Activated CD4-positive, alpha-beta T cell treated with anti-CD3 and anti-CD28 coated beads, Interleukin-10, Interleukin-2, amounts not matched to agents 100 ng/mL and 50 ng/mL, durations not matched to agents 16 hours and 8 hours (primary cell): ENCODE results near the gene AIFM3.

ENCODE experiments used
- DNase-seq: peaks from one replicate; pipeline ENCODE4 v3.0.0-alpha.2; 2020

Gene AIFM3

DNA sequence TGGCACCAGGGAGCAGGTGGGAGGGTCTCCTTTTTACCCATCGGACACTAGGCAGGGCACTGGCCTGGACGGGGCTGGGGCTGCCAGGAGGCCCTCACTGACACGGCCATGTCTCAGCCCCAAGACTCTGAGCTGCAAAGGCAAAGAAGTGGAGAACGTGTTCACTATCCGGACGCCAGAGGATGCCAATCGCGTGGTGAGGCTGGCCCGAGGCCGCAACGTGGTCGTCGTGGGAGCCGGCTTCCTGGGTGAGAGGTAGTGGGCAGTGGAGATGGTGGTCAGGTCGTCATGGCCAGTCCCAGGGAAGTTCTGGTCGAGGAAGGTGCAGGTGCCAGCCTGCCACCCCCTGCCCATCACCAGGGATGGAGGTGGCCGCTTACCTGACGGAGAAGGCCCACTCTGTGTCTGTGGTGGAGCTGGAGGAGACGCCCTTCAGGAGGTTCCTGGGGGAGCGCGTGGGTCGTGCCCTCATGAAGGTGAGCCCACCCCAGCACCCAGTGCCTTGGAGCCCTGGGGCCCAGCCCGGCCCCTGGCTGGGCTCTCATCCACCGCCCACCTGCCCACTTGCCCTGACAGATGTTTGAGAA is 9.3 kb downstream of the AIFM3 start:
- no peak for DNase-seq

GRCh38 chr22:20977019-20977418 is 10.0 kb downstream of the AIFM3 start:
- DNase-seq: no peak

- no peak for DNase-seq
Measured at GRCh38 chr22:20977516-20978170, 10.6 kb downstream of the AIFM3 start.

GRCh38 chr22:20978419-20978818 is 11.4 kb downstream of the AIFM3 start:
- DNase-seq: no peak

DNA sequence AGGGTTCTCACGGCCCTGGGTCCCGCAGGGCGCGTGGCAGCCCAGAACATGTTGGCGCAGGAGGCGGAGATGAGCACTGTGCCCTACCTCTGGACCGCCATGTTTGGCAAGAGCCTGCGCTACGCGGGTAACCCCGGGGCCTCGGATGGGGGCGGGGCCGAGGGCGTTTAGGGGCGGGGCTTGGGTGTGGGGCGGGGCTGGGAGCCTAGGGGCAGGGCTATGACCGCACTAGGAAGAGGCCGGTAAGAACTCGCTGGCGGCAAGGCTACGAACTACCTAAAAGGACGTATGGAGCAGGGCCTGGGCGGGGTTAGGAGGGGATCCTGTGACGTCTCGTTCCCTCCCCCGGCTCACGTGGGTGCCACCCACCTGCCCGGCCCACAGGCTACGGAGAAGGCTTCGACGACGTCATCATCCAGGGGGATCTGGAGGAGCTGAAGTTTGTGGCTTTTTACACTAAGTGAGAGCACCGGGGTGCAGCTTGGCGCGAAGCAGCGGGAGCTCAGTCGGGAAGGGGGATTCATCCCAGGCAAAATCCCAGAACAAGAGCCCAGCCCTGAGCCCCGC is 12.3 kb downstream of the AIFM3 start:
- peak; percentile 57 for DNase-seq

DNA sequence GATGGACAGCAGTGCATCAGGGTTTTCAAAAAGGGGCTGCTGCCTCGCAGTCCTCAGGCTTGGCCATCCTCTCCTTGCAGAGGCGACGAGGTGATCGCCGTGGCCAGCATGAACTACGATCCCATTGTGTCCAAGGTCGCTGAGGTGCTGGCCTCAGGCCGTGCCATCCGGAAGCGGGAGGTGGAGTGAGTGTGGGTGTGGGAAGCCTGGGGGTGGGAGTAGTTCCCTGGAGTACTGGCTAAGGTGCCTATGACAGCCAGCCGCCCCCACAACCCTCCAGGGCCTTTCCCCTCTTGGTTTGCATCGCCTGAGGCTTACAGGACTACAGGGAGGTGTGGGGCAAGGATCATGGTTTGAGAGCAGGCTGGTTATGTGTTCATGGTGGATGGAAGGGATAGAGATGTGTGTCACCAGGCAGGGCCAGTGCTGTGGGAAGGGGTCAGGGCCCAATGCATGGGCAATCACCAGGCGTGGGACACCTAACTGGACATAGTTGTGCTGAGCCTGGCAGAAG is 12.9 kb downstream of the AIFM3 start:
- DNase-seq: no peak

- DNase-seq: no peak
Measured at GRCh38 chr22:20980523-20980922, 13.5 kb downstream of the AIFM3 start.

GRCh38 chr22:20980938-20981722 is 14.1 kb downstream of the AIFM3 start:
- no peak for DNase-seq

DNA sequence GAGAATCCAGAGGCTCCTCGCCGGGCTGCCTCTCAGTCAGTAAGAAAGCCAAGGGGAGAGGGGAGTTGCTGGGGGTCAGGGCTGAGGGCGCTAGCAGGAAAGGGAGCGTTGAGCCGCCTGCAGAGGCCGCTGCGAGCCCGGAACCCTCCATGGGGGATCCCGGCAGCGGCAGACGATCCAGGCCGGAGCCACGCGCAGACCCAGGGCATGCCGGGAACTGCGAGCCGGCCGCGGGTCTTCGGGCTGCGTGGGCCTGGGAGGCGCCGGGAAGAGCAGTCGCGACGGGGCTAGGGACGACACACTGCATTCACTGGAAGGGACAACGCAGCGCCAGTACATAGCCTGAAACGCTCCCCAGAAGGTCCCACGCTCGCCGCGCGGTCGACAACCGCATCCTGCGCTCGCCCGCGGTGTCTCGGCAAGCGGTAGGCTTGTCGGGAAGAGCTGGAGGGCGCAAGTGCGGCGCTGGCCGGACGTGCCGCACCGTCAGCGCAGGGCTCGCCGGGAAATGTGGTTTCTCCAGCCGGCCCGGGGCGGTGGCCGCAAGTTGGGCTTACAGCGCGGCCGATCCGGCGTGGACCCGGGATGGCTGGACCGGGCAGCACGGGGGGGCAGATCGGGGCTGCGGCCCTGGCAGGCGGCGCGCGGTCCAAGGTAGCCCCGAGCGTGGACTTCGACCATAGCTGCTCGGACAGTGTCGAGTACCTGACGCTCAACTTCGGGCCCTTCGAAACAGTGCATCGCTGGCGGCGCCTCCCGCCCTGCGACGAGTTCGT is 14.9 kb downstream of the AIFM3 start, which contains the start of gene LZTR1:
Gene LZTR1 (plus strand): TSS at position 511 of the 776 bp plus-strand sequence. CDS start 75 bp downstream, at position 586.
- peak; percentile 82 for DNase-seq

DNA sequence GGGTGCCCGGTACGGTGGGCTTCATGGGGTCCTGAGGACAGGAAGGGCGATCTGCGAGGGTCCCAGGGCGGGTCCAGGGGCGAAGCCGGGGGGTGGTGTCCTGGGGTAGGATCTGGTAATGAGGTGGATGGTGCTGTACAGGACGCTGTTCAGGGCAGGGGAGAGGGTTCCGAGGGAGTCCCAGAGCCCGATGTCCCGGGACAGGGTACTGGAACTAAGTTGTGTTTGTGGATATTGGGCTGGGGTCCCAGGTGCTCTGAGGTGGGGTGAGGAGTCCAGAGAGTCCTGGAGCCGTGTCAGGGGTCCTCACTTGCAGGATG is 15.5 kb downstream of the AIFM3 start:
- no peak for DNase-seq

DNA sequence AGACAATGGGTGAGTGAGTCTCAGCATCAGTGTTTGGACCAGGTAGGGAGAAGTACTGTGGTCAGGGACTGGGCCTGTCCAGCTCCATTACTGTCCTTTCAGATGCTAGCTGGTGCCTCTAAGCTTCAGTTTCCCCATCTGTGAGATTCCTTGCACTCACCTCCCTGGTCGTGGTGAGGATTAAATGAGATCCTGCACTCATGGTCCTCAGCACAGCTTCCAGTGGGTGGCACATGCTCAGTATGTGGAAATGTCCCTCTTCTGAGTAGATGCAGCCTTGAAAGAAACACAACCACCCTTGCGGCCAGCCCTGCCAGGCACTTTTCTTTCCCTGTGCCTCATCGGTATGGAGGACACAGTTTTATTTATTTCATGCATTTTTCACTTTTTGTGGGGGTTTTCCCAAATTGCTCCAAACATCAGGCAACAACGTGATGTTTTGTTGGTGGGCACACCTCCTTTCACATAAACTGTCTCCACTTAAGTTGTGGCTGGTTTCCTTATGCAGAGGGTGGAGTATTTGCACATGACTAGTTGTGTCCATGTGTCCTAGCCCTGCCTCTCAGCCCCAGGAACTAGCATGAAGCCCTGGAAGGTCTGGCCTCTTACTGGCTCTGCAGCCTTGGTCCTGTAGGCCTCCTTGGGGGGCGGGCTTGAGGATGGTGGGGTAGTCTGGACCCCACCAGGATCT is 16.2 kb downstream of the AIFM3 start:
- DNase-seq: no peak

GRCh38 chr22:20985720-20986119 is 18.7 kb downstream of the AIFM3 start:
- DNase-seq: no peak

DNA sequence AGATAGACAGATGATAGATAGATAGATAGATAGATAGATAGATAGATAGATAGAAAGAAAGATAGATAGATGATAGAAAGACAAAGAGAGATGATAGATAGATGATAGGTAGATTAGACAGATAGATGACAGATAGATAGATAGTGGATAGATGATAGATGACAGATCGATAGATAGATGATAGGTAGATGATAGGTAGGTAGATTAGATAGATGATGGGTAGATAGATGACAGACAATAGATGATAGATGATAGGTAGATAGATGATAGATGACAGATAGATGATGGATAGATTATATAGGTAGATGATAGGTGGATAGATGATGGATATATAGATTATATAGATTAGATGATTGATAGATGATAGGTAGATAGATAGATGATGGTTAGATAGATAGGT is 19.3 kb downstream of the AIFM3 start:
- DNase-seq: no peak

GRCh38 chr22:20987375-20987774 is 20.3 kb downstream of the AIFM3 start:
- DNase-seq: no peak

DNA sequence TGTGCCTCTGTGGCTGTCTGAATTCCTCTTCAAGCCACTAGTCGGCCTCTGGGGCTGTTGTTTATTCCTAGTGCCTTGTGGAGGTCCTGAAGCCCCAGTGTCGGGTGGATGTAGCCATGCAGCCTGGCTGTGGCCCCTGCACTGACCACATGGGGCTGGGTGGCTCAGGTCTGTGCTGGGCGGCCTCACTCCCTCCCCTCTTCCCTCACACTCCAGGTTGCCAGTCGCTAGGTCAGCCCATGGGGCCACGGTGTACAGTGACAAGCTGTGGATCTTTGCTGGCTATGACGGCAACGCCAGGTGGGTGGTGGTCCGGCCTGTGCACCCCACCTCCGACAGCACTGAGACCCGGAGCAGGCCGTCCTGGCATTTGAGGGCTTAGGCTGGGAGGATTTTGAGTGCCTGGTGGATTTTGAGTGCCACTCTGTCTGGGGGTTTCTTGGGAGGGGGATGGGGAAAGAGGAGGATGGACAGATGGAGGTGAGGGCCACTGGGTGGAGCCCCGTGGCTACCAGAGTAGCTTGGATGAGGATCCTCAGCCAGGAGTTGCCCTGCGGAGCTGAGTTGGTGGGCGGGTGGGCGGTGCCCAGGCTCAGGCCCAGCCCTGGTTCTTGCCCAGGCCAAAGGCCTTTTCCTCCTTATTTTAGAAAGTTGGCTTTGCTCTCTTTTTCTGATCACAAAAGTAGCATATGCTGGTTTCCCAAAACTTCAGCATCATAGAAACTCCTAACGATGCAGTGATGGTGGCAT is 21.7 kb downstream of the AIFM3 start:
- no peak for DNase-seq

DNA sequence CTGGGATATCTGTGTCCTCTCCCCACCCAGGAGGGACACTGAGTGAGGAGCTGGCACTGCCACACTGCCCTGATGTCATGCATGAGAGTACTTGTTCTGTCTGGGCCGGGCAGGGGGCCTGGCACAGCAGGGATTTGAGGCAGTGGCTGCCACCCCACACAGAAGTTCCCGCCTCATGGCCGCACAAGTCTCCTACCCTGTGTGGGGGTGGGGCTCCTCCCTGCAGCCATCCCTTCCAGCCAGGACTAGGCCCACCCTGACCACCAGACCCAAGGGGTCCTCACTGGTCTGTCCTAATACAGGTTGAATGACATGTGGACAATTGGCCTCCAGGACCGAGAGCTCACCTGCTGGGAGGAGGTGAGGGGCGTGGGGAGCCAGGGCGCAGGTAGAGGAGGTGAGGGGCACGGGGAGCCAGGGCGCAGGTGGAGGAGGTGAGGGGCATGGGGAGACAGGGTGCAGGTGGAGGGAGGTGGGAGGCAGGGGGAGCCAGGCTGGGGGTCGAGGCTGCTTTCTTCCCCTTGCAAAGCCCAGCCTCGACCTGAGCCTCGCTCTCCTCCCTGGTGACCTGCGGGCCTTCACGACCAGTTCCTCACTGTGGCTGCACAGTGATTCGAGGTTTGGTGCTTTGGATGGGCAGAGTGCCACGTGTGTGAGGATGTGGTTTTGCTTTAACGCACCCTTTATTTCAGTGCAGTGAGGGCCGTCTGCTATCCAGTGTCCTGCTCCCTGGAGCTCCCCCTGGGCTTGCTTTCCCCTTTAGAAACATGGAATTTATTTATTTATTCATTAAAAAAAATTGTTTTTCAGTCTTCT is 22.5 kb downstream of the AIFM3 start:
- no peak for DNase-seq

GRCh38 chr22:20990184-20991180 is 23.4 kb downstream of the AIFM3 start:
- no peak for DNase-seq

DNA sequence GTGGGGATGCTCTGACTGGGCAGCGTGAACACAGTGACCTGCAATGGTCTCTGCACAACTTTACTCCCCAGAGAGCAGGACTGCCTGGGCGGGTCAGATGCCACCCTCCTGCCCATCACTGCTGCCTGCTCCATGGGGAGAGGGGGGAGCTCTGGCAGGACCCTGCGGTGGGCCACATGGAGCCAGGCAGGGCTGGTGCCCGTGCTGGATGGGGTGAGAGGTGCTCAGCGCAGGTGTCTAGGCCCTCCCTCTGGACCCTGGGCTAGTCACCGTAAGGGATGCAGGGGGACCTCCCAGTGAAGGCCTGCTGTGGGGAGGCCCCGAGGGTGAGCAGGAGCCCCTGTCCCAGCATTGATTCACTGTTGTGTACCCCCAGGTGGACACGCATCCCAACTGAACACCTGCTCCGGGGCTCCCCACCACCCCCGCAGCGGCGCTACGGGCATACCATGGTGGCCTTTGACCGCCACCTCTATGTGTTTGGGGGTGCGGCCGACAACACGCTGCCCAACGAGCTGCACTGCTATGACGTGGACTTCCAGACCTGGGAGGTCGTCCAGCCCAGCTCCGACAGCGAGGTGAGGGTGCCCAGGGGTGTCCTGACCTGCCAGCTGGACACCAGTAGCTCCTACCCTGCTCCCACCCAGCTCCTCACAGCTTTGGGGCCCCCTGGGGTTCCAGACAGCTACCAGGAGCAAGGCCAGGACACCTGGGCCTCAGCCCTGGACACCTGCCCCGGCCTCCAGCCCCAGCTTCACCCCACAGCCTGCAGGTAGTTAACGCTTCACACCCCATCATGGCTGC is 24.4 kb downstream of the AIFM3 start:
- no peak for DNase-seq
